ENCODE results near the gene ABCC11. TPM values are rescaled to one million over a fixed set of nuclear protein-coding genes. Genes with fewer than 3 reads are reported as not detected.

ABCC11 gene
- total and polyA plus RNA-seq, 2 donors (not counting 1 experiment from before 2014, with no cell fraction given): 0.09 TPM; not detected in 1

- H3K27ac ChIP-seq (ENCODE audit: low read length in 2 of 2): no peak overlapping the region
- DNase-seq (no peak), ATAC-seq (ENCODE audit: low read depth) (no peak)
- H3K4me1 ChIP-seq (ENCODE audit: control insufficient read depth in 2 of 2, insufficient read depth in 2 of 2, low read length in 2 of 2): peaks cover 0 to 6% of the 10 kb centered on the region in 2 donors
- H3K36me3 ChIP-seq (replicated peaks in 1 of 2; ENCODE audit: control extremely low read depth in 1 of 2, control insufficient read depth in 1 of 2, extremely low read depth in 1 of 2, insufficient read depth in 2 of 2, low read length in 1 of 2): no peaks in the 10 kb centered on the region
- H3K9me3 ChIP-seq (ENCODE audit: control extremely low read depth in 1 of 3, control insufficient read depth in 2 of 3, insufficient read depth in 1 of 3, low read length in 2 of 3): peaks cover 0 to 4% (median 0%) of the 10 kb centered on the region in 3 donors
- TF ChIP-seq CTCF (IDR thresholded peaks at IDR 0.05) (no peak), EZH2 (IDR thresholded peaks at IDR 0.05; ENCODE audit: borderline replicate concordance, insufficient read depth, low read depth, low read length, poor library complexity, severe bottlenecking) (no peak)
- no peaks in the 10 kb centered on the region for H3K9me3 Mint-ChIP-seq (ENCODE audit: insufficient read depth)
- H3K79me2 ChIP-seq (ENCODE audit: control insufficient read depth, insufficient read depth, low read length): no peaks in the 10 kb centered on the region
- no peak overlapping the region for H3K4me2 ChIP-seq (replicated peaks; ENCODE audit: low read depth, low read length, poor library complexity, severe bottlenecking)
- H3K4me1 Mint-ChIP-seq: no peaks in the 10 kb centered on the region
- H3K9ac ChIP-seq (ENCODE audit: low read length): no peak overlapping the region
- no peak overlapping the region for H3K4me3 Mint-ChIP-seq
- no peaks in the 10 kb centered on the region for H4K20me1 ChIP-seq (ENCODE audit: control insufficient read depth, insufficient read depth, low read length, poor library complexity, severe bottlenecking)
- no peak overlapping the region for H2AFZ ChIP-seq (ENCODE audit: insufficient read depth, low read depth, low read length, poor library complexity, severe bottlenecking)
- peaks cover 23% of the 10 kb centered on the region for H3K27me3 Mint-ChIP-seq
- H3K4me3 ChIP-seq (ENCODE audit: control extremely low read depth in 1 of 5, extremely low read depth in 1 of 5, insufficient read depth in 1 of 5, low read depth in 2 of 5, low read length in 4 of 5): no peak overlapping the region
- H3K27me3 ChIP-seq (replicated peaks in 1 of 4; ENCODE audit: control extremely low read depth in 1 of 4, control insufficient read depth in 3 of 4, insufficient read depth in 4 of 4, low read length in 3 of 4): peaks cover 0 to 10% (median 2%) of the 10 kb centered on the region in 4 experiments
- WGBS (ENCODE audit: insufficient coverage): 25% methylated on average over 2 of the region's 4 CpGs
- CTCF ChIA-PET: interaction anchor here (1.3 to 6.2 kb wide), 6 partner anchors 8 to 1120 kb away, joined by 3 to 60 read pairs (median 7); partner anchors contain the start of gene NETO2
- no peak overlapping the region for H3K27ac Mint-ChIP-seq
- POLR2A ChIA-PET: no interaction called here
- intact Hi-C loops (cut with micrococcal nuclease): no loop called here
Observed at GRCh38 chr16:48158296-48158695, 89.0 kb downstream of the ABCC11 start.

- intact Hi-C loops (cut with micrococcal nuclease): no loop called here
- POLR2A ChIA-PET: no interaction called here
- H3K4me3 Mint-ChIP-seq: no peak overlapping the region
- peaks cover 0 to 10% (median 2%) of the 10 kb centered on the region in 4 experiments for H3K27me3 ChIP-seq (replicated peaks in 1 of 4; ENCODE audit: control extremely low read depth in 1 of 4, control insufficient read depth in 3 of 4, insufficient read depth in 4 of 4, low read length in 3 of 4)
- H3K4me3 ChIP-seq (ENCODE audit: control extremely low read depth in 1 of 5, extremely low read depth in 1 of 5, insufficient read depth in 1 of 5, low read depth in 2 of 5, low read length in 4 of 5): no peak overlapping the region
- H3K27me3 Mint-ChIP-seq: peaks cover 25% of the 10 kb centered on the region
- no peak overlapping the region for H3K27ac ChIP-seq (ENCODE audit: low read length in 2 of 2)
- no peak overlapping the region for H3K27ac Mint-ChIP-seq
- H3K9me3 Mint-ChIP-seq (ENCODE audit: insufficient read depth): no peaks in the 10 kb centered on the region
- no peaks in the 10 kb centered on the region for H3K4me1 Mint-ChIP-seq
- no peaks in the 10 kb centered on the region for H3K36me3 ChIP-seq (replicated peaks in 1 of 2; ENCODE audit: control extremely low read depth in 1 of 2, control insufficient read depth in 1 of 2, extremely low read depth in 1 of 2, insufficient read depth in 2 of 2, low read length in 1 of 2)
- no peak overlapping the region for H3K4me2 ChIP-seq (replicated peaks; ENCODE audit: low read depth, low read length, poor library complexity, severe bottlenecking)
- H2AFZ ChIP-seq (ENCODE audit: insufficient read depth, low read depth, low read length, poor library complexity, severe bottlenecking): no peak overlapping the region
- 71% methylated on average over 4 of the region's 4 CpGs for WGBS (ENCODE audit: insufficient coverage)
- H4K20me1 ChIP-seq (ENCODE audit: control insufficient read depth, insufficient read depth, low read length, poor library complexity, severe bottlenecking): no peaks in the 10 kb centered on the region
- CTCF ChIA-PET: interaction anchor here (1.0 to 6.2 kb wide), 7 partner anchors 9 to 1119 kb away, joined by 3 to 60 read pairs (median 6); partner anchors contain the start of gene NETO2
- DNase-seq (no peak), ATAC-seq (ENCODE audit: low read depth) (no peak)
- no peak for TF ChIP-seq EZH2 (IDR thresholded peaks at IDR 0.05; ENCODE audit: borderline replicate concordance, insufficient read depth, low read depth, low read length, poor library complexity, severe bottlenecking)
- TF ChIP-seq CTCF (IDR thresholded peaks at IDR 0.05): no peak
- peaks cover 0 to 4% (median 0%) of the 10 kb centered on the region in 3 donors for H3K9me3 ChIP-seq (ENCODE audit: control extremely low read depth in 1 of 3, control insufficient read depth in 2 of 3, insufficient read depth in 1 of 3, low read length in 2 of 3)
- H3K79me2 ChIP-seq (ENCODE audit: control insufficient read depth, insufficient read depth, low read length): no peaks in the 10 kb centered on the region
- H3K4me1 ChIP-seq (ENCODE audit: control insufficient read depth in 2 of 2, insufficient read depth in 2 of 2, low read length in 2 of 2): peaks cover 0 to 6% of the 10 kb centered on the region in 2 donors
- H3K9ac ChIP-seq (ENCODE audit: low read length): no peak overlapping the region
Observed at GRCh38 chr16:48157794-48158193, 89.5 kb downstream of the ABCC11 start.
